ENCODE data around the gene PKD2L1. TPM values are rescaled to one million over a fixed set of nuclear protein-coding genes. Genes with fewer than 3 reads are reported as not detected.

Gene PKD2L1
- polyA plus RNA-seq, 1 donor (not counting 4 experiments of a cell fraction or from before 2014, with no cell fraction given) = not detected

DNA sequence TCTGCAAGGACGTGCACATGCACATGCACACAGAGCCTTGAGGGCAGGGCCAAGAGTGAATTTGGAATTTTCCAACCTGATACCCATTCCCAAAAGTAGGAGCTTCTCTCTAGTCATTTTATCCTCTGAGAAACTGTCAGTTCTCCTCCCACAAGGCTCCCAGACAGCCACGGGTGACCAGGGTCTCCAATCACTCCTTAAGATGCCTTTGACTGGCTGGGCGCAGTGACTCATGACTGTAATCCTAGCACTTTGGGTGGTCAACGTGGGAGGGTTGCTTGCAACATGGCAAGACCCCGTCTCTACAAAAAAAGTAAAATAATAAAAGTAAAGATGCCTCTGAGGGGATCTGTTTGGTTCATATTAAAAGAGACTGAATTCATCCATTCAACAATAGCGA is 30.2 kb upstream of the PKD2L1 start:
- Histone ChIP-seq H3K4me1 (ENCODE audit: control insufficient read depth, extremely low read depth, insufficient read depth, low read length) (peaks cover 39% of the 10 kb centered on the region), H3K36me3 (ENCODE audit: control insufficient read depth in 2 of 2, extremely low read depth in 1 of 2, insufficient read depth in 2 of 2, low read length in 2 of 2) (peaks cover 48 to 53% of the 10 kb centered on the region in 2 experiments), H3K79me2 (ENCODE audit: control insufficient read depth, insufficient read depth, low read length) (peaks cover 24% of the 10 kb centered on the region), H3K4me3 (ENCODE audit: control insufficient read depth in 2 of 3, extremely low read depth in 1 of 3, insufficient read depth in 2 of 3, low read depth in 1 of 3, low read length in 3 of 3) (no peak overlapping the region), H2AFZ (ENCODE audit: control insufficient read depth, low read length) (no peak overlapping the region), H3K27me3 (ENCODE audit: control insufficient read depth, extremely low read depth, insufficient read depth, low read length) (no peaks in the 10 kb centered on the region), H3K4me2 (ENCODE audit: control insufficient read depth, extremely low read depth, insufficient read depth, low read depth, low read length) (no peak overlapping the region), H4K20me1 (ENCODE audit: control insufficient read depth, extremely low read depth, insufficient read depth, low read length) (peaks cover 16% of the 10 kb centered on the region), H3K9ac (ENCODE audit: control insufficient read depth, extremely low read depth, insufficient read depth, low read length) (no peak overlapping the region), H3K27ac (ENCODE audit: control insufficient read depth, insufficient read depth, low read length) (no peak overlapping the region), H3K9me3 (ENCODE audit: control insufficient read depth, low read depth, low read length) (no peaks in the 10 kb centered on the region), H3K9me1 (ENCODE audit: control insufficient read depth, extremely low read depth, insufficient read depth, low read length) (peaks cover 2% of the 10 kb centered on the region)
- no peak for FAIRE-seq
- no peak for TF ChIP-seq EZH2 (IDR thresholded peaks at IDR 0.05; ENCODE audit: low read length)
- TF ChIP-seq, protein P1, sequence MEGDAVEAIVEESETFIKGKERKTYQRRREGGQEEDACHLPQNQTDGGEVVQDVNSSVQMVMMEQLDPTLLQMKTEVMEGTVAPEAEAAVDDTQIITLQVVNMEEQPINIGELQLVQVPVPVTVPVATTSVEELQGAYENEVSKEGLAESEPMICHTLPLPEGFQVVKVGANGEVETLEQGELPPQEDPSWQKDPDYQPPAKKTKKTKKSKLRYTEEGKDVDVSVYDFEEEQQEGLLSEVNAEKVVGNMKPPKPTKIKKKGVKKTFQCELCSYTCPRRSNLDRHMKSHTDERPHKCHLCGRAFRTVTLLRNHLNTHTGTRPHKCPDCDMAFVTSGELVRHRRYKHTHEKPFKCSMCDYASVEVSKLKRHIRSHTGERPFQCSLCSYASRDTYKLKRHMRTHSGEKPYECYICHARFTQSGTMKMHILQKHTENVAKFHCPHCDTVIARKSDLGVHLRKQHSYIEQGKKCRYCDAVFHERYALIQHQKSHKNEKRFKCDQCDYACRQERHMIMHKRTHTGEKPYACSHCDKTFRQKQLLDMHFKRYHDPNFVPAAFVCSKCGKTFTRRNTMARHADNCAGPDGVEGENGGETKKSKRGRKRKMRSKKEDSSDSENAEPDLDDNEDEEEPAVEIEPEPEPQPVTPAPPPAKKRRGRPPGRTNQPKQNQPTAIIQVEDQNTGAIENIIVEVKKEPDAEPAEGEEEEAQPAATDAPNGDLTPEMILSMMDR (optimal IDR thresholded peaks at IDR 0.05 in 1 of 3, IDR thresholded peaks at IDR 0.05 in 1 of 3, conservative IDR thresholded peaks at IDR 0.05 in 1 of 3; ENCODE audit: extremely low read depth in 1 of 3, insufficient read depth in 2 of 3, low read length in 3 of 3) = no peak
- no peak for DNase-seq (ENCODE audit: low read depth, low spot score)
- dilution Hi-C loops (cut with MboI; ENCODE audit: extremely low pct_ligation_motif_present, low sequenced_read_pairs) = no loop called here

DNA sequence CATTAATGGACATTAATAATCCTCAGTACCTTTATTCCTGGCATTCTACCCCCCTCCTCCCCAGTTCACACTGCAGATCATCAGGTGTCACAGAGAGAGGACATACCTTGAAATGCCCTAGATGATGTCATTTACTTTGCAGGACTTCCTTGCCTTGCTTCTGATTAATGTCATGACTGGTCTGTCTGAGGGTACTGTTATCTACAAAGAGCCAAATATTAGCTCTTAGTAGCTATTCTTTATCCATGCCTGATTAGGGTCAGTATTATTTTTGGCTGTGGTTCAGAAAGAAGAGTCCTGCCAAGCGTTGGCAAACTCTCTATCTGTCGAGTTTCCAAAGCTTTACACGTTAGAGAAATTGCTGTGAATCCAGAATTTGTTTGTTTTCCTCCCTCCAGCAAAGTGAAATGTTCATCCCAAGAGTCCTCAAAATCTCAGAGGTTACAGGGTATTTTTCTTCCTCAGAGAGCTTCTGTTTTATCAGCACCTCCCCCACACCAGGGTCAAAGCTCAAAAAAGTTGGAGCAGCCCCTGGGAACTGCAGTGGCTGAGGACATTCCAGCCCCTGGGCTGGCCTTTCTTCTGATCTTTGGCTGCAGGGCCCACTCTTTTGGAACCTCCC is 29.6 kb upstream of the PKD2L1 start:
- Histone ChIP-seq H3K4me1 (ENCODE audit: control insufficient read depth, extremely low read depth, insufficient read depth, low read length) (peaks cover 34% of the 10 kb centered on the region), H3K36me3 (ENCODE audit: control insufficient read depth in 2 of 2, extremely low read depth in 1 of 2, insufficient read depth in 2 of 2, low read length in 2 of 2) (peaks cover 52 to 58% of the 10 kb centered on the region in 2 experiments), H2AFZ (ENCODE audit: control insufficient read depth, low read length) (no peak overlapping the region), H3K9ac (ENCODE audit: control insufficient read depth, extremely low read depth, insufficient read depth, low read length) (no peak overlapping the region), H3K9me1 (ENCODE audit: control insufficient read depth, extremely low read depth, insufficient read depth, low read length) (peaks cover 2% of the 10 kb centered on the region), H3K4me2 (ENCODE audit: control insufficient read depth, extremely low read depth, insufficient read depth, low read depth, low read length) (no peak overlapping the region), H4K20me1 (ENCODE audit: control insufficient read depth, extremely low read depth, insufficient read depth, low read length) (peaks cover 19% of the 10 kb centered on the region), H3K27ac (ENCODE audit: control insufficient read depth, insufficient read depth, low read length) (no peak overlapping the region), H3K79me2 (ENCODE audit: control insufficient read depth, insufficient read depth, low read length) (peaks cover 29% of the 10 kb centered on the region), H3K4me3 (ENCODE audit: control insufficient read depth in 2 of 3, extremely low read depth in 1 of 3, insufficient read depth in 2 of 3, low read depth in 1 of 3, low read length in 3 of 3) (no peak overlapping the region), H3K27me3 (ENCODE audit: control insufficient read depth, extremely low read depth, insufficient read depth, low read length) (no peaks in the 10 kb centered on the region), H3K9me3 (ENCODE audit: control insufficient read depth, low read depth, low read length) (no peaks in the 10 kb centered on the region)
- DNase-seq (ENCODE audit: low read depth, low spot score) (no peak), FAIRE-seq (no peak)
- TF ChIP-seq, protein P1 (optimal IDR thresholded peaks at IDR 0.05 in 1 of 3, IDR thresholded peaks at IDR 0.05 in 1 of 3, conservative IDR thresholded peaks at IDR 0.05 in 1 of 3; ENCODE audit: extremely low read depth in 1 of 3, insufficient read depth in 2 of 3, low read length in 3 of 3) = no peak
- no peak for TF ChIP-seq EZH2 (IDR thresholded peaks at IDR 0.05; ENCODE audit: low read length)
- dilution Hi-C loops (cut with MboI; ENCODE audit: extremely low pct_ligation_motif_present, low sequenced_read_pairs) = no loop called here

Data from keratinocyte (primary cell).